ENCODE measurements around the gene CCNG2.

The CCNG2 gene

DNA sequence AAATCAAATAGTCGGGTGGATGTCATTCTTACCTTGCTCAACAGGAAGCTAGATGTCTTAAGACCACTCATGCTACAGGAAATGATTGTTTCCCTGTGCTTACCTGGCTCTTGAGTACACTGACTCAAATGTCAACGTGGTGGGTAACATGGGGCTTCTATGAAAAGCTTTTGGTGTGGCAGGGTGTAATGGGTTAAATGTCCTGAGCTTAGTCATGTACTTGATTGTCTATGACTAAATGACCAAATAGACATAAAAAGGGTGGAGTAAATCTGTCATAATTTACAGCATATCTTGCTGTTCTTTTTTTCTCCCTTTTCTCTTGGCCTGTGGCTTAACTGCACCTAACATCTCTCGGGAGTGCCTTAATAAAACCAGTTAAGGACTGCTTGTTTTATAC, 44.9 kb downstream of the CCNG2 start:
- DNase-seq, result no peak

GRCh38 chr4:77202491-77202890, 45.5 kb downstream of the CCNG2 start:
- DNase-seq, result no peak

DNA sequence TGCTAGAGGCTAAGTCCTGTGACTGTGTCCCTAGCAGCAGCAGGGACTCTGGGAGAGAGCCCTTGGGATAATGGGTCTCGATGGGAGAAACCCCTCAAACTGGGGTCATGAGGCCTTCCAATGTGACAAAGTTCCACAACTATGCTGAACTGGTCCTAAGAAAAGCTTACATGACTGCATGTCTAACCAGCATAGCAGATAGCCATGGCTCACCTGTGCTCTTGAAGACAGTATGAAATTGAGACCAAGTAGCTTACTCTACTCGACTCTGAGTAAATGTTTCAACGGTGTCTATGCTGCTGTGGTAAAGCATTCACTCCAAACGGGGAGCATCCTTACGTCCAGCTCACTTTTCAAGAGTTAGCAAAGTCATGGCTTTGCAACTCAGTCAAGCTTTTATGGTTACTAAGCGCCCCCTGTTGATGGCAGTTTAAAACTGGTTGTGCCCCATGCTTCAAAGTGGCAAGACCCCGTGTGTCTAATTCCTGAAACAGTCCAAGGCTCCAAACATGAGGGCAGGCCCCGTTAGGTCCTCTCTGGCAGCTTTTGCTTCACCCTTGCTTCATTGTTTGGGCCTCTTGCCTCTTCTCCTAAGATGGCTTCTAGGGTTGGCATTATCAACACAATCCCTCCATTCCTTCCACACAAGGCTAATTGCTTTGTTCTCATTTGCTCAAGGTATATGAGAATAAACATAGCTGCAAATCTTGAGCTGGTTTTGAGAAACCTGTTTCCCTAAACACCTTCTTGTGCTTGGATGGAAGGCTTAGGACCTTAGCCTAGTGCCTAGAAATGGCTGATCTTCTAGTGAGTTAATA, 46.6 kb downstream of the CCNG2 start:
- peak in 51 of 56 donors; percentile 1 to 82 (median 30) for DNase-seq

DNA sequence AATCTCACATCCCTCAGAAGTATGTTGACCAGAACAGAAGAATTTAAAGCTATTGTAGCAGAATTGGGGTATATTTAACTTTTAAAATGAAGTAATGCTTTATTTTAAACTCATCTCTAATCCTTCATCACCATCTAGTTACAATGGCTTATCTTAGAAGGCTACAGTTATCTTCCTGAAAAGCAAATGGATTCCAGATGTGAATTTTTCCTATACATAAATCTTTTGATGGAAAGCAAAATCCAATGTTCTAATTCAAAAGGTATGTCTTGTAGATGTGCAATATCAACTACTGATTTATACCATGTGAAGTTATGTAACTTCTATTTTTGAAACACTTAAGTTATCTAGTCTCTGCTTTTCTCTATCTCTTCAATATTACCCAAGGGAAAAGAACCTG, 47.6 kb downstream of the CCNG2 start:
- DNase-seq, result no peak

- DNase-seq, result no peak
Measured at GRCh38 chr4:77209012-77209411, 52.0 kb downstream of the CCNG2 start.

- DNase-seq, result no peak
Measured at GRCh38 chr4:77209936-77210335, 52.9 kb downstream of the CCNG2 start.

DNA sequence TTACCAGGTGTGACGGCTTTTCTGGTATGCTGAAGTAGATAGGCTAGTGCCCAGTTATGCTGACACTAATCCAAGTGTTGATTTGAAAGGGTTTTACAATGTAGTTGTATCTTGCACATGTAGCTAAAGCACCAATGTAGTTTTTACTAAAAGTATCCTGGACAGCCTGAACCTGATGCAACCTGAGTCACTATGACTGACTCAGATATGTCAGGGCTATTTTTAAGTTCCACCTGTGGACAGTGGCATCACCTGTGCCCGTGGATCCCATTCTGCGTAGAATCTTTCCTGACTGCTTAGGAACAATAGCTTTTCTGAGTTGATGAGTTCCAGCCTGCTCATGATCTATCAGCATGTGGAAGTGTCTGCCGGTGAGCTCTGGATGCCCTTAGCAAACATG, 58.1 kb downstream of the CCNG2 start:
- no peak for DNase-seq

GRCh38 chr4:77217526-77217925, 60.5 kb downstream of the CCNG2 start:
- no peak for DNase-seq

- no peak for DNase-seq
Measured at GRCh38 chr4:77219266-77219665, 62.3 kb downstream of the CCNG2 start.

Measured in amygdala (tissue), 56 donors.